Measurements from ENCODE around the gene RICTOR.

DNA sequence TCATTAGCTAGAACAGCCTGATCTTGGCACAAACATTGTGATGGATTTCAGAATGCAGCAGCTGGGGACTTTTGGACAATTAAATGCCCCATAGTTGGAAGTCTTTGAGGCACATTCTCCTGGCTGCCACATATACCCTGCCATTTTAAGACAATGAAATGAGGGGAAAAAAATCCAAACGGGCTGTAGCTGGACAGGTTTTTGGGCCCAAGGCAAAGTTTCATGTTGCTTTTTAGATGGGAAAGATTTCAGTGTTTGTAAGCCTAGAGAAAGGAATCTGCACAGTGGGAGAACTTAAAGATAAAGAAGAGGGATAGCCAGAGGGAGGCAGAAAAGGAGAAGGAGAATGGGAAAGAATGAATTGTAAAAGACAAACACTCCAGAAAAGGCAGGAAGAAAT, 30.0 kb upstream of the RICTOR start:
- no peak for TF ChIP-seq POLR2A (IDR thresholded peaks at IDR 0.05; ENCODE audit: low read depth, low read length)
- TF ChIP-seq, protein P1, sequence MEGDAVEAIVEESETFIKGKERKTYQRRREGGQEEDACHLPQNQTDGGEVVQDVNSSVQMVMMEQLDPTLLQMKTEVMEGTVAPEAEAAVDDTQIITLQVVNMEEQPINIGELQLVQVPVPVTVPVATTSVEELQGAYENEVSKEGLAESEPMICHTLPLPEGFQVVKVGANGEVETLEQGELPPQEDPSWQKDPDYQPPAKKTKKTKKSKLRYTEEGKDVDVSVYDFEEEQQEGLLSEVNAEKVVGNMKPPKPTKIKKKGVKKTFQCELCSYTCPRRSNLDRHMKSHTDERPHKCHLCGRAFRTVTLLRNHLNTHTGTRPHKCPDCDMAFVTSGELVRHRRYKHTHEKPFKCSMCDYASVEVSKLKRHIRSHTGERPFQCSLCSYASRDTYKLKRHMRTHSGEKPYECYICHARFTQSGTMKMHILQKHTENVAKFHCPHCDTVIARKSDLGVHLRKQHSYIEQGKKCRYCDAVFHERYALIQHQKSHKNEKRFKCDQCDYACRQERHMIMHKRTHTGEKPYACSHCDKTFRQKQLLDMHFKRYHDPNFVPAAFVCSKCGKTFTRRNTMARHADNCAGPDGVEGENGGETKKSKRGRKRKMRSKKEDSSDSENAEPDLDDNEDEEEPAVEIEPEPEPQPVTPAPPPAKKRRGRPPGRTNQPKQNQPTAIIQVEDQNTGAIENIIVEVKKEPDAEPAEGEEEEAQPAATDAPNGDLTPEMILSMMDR (IDR thresholded peaks at IDR 0.05; ENCODE audit: extremely low read depth in 1 of 2, insufficient read depth in 1 of 2, low read depth in 1 of 2, low read length in 2 of 2) = no peak
- TF ChIP-seq POLR2AphosphoS5 (IDR thresholded peaks at IDR 0.05; ENCODE audit: insufficient read depth, low read depth, low read length) = no peak
- no peak for TF ChIP-seq MYC (IDR thresholded peaks at IDR 0.05; ENCODE audit: low read depth, low read length)
